ENCODE results near the gene CEACAM1. TPM values are rescaled to one million over a fixed set of nuclear protein-coding genes. Genes with fewer than 3 reads are reported as not detected.

Gene CEACAM1
- total RNA-seq, 1 donor, result not detected

DNA sequence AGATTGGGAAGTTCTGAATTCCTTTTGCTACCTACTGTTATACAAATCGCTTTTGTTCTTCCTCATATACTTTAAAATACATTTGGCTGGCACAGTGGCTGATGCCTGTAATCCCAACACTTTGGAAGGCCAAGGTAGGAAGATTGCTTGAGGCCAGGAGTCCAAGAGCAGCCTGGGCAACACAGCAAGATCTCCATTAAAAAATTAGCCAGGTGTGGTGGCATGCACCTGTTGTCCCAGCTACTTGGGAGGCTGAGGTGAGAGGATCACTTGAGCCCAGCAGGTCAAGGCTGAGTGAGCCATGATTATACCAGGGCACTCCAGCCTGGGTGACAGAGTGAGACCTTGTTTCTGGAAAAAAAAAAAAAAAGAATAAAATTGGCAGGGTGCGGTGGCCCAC lies 51.2 kb downstream of the CEACAM1 start:
- Histone ChIP-seq H3K36me3 (ENCODE audit: insufficient read depth, low read length) (no peaks in the 10 kb centered on the region), H2AFZ (ENCODE audit: low read length) (no peak overlapping the region), H3K4me2 (ENCODE audit: insufficient read depth, low read length) (no peak overlapping the region), H3K27ac (ENCODE audit: low read depth, low read length) (no peak overlapping the region), H3K79me2 (ENCODE audit: insufficient read depth, low read length) (no peaks in the 10 kb centered on the region), H3K4me3 (ENCODE audit: insufficient read depth, low read length) (no peak overlapping the region), H3K27me3 (ENCODE audit: insufficient read depth, low read length) (peaks cover 25% of the 10 kb centered on the region), H3K9me3 (ENCODE audit: low read depth, low read length) (no peaks in the 10 kb centered on the region), H3K4me1 (ENCODE audit: insufficient read depth, low read length) (no peaks in the 10 kb centered on the region), H4K20me1 (ENCODE audit: insufficient read depth, low read length) (peaks cover 14% of the 10 kb centered on the region)
- TF ChIP-seq, protein P1, sequence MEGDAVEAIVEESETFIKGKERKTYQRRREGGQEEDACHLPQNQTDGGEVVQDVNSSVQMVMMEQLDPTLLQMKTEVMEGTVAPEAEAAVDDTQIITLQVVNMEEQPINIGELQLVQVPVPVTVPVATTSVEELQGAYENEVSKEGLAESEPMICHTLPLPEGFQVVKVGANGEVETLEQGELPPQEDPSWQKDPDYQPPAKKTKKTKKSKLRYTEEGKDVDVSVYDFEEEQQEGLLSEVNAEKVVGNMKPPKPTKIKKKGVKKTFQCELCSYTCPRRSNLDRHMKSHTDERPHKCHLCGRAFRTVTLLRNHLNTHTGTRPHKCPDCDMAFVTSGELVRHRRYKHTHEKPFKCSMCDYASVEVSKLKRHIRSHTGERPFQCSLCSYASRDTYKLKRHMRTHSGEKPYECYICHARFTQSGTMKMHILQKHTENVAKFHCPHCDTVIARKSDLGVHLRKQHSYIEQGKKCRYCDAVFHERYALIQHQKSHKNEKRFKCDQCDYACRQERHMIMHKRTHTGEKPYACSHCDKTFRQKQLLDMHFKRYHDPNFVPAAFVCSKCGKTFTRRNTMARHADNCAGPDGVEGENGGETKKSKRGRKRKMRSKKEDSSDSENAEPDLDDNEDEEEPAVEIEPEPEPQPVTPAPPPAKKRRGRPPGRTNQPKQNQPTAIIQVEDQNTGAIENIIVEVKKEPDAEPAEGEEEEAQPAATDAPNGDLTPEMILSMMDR (IDR thresholded peaks at IDR 0.05; ENCODE audit: extremely low read depth, low read depth, low read length), result no peak
- DNase-seq (ENCODE audit: insufficient read length, low spot score, missing footprints), result no peak

DNA sequence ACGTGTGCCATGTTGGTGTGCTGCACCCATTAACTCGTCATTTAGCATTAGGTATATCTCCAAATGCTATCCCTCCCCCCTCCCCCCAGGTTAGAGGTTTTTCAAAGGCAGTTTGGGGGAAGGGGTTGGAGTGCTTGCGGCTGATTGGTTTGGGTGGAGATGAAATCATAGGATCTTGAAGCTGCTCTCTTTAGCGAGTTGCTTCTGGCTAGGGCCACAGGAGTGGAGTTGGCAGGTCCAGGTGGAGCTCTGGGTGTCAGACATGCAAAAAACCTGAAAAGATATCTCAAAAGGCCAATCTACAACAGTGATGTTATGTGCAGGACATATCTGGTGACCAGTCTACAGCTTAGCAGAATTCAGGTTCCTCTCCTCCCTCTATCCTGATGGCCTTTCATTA lies 52.9 kb downstream of the CEACAM1 start:
- Histone ChIP-seq H3K27ac (ENCODE audit: low read depth, low read length) (no peak overlapping the region), H3K4me2 (ENCODE audit: insufficient read depth, low read length) (no peak overlapping the region), H3K9me3 (ENCODE audit: low read depth, low read length) (no peaks in the 10 kb centered on the region), H3K4me3 (ENCODE audit: insufficient read depth, low read length) (no peak overlapping the region), H4K20me1 (ENCODE audit: insufficient read depth, low read length) (peaks cover 26% of the 10 kb centered on the region), H3K4me1 (ENCODE audit: insufficient read depth, low read length) (no peaks in the 10 kb centered on the region), H3K27me3 (ENCODE audit: insufficient read depth, low read length) (peaks cover 42% of the 10 kb centered on the region), H3K79me2 (ENCODE audit: insufficient read depth, low read length) (no peaks in the 10 kb centered on the region), H3K36me3 (ENCODE audit: insufficient read depth, low read length) (no peaks in the 10 kb centered on the region), H2AFZ (ENCODE audit: low read length) (no peak overlapping the region)
- DNase-seq (ENCODE audit: insufficient read length, low spot score, missing footprints), result no peak
- TF ChIP-seq, protein P1 (IDR thresholded peaks at IDR 0.05; ENCODE audit: extremely low read depth, low read depth, low read length), result no peak

DNA sequence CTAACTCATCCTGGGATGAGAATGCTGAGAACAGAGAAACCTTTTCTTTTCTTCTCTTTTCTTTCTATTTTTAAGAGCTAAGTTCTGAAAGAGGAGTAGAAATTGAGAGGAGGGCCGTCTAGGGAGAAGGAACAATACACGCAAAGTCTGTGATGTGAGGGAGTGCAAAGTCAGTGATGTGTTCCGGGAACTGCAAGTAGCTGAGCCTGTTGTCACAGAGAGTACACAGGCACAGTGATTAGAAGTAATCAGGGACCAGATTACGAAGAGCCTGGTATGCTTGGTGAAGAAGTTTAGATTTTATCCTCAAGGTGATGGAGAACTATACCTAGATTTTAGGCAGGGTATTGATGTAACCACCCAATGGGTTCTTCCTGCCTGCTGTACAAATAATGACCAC lies 53.5 kb downstream of the CEACAM1 start:
- no peaks in the 10 kb centered on the region for H3K79me2 ChIP-seq (ENCODE audit: insufficient read depth, low read length)
- no peaks in the 10 kb centered on the region for H3K9me3 ChIP-seq (ENCODE audit: low read depth, low read length)
- peaks cover 48% of the 10 kb centered on the region for H3K27me3 ChIP-seq (ENCODE audit: insufficient read depth, low read length)
- no peak for DNase-seq (ENCODE audit: insufficient read length, low spot score, missing footprints)
- TF ChIP-seq, protein P1 (IDR thresholded peaks at IDR 0.05; ENCODE audit: extremely low read depth, low read depth, low read length), result no peak
- H4K20me1 ChIP-seq (ENCODE audit: insufficient read depth, low read length), result peaks cover 30% of the 10 kb centered on the region
- no peak overlapping the region for H2AFZ ChIP-seq (ENCODE audit: low read length)
- H3K27ac ChIP-seq (ENCODE audit: low read depth, low read length), result no peak overlapping the region
- no peaks in the 10 kb centered on the region for H3K4me1 ChIP-seq (ENCODE audit: insufficient read depth, low read length)
- no peaks in the 10 kb centered on the region for H3K36me3 ChIP-seq (ENCODE audit: insufficient read depth, low read length)
- H3K4me3 ChIP-seq (ENCODE audit: insufficient read depth, low read length), result no peak overlapping the region
- no peak overlapping the region for H3K4me2 ChIP-seq (ENCODE audit: insufficient read depth, low read length)

DNA sequence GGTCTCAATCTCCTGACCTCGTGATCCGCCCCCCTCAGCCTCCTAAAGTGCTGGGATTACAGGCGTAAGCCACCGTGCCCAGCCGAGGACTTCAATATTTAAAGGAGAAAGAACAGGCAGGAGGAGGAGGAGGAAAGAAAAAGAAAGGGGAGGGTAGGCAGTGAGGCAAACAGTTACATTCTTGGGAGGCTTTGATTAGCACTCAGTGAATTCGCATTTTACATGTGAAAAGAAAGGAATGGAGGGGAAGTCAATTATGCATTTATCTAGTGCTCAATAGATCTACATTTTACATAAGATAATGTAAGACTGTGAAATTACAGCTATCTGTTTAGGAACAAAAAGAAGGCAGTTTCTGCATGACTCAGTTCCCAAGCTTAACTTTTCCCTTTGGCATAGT lies 54.6 kb downstream of the CEACAM1 start:
- Histone ChIP-seq H3K4me1 (ENCODE audit: insufficient read depth, low read length) (no peaks in the 10 kb centered on the region), H3K4me2 (ENCODE audit: insufficient read depth, low read length) (no peak overlapping the region), H3K27me3 (ENCODE audit: insufficient read depth, low read length) (peaks cover 52% of the 10 kb centered on the region), H3K4me3 (ENCODE audit: insufficient read depth, low read length) (no peak overlapping the region), H3K27ac (ENCODE audit: low read depth, low read length) (no peak overlapping the region), H3K9me3 (ENCODE audit: low read depth, low read length) (no peaks in the 10 kb centered on the region), H2AFZ (ENCODE audit: low read length) (no peak overlapping the region), H3K79me2 (ENCODE audit: insufficient read depth, low read length) (no peaks in the 10 kb centered on the region), H3K36me3 (ENCODE audit: insufficient read depth, low read length) (no peaks in the 10 kb centered on the region), H4K20me1 (ENCODE audit: insufficient read depth, low read length) (peaks cover 33% of the 10 kb centered on the region)
- TF ChIP-seq, protein P1 (IDR thresholded peaks at IDR 0.05; ENCODE audit: extremely low read depth, low read depth, low read length), result no peak
- DNase-seq (ENCODE audit: insufficient read length, low spot score, missing footprints), result no peak
